ENCODE results near the gene PRR23E.

DNA sequence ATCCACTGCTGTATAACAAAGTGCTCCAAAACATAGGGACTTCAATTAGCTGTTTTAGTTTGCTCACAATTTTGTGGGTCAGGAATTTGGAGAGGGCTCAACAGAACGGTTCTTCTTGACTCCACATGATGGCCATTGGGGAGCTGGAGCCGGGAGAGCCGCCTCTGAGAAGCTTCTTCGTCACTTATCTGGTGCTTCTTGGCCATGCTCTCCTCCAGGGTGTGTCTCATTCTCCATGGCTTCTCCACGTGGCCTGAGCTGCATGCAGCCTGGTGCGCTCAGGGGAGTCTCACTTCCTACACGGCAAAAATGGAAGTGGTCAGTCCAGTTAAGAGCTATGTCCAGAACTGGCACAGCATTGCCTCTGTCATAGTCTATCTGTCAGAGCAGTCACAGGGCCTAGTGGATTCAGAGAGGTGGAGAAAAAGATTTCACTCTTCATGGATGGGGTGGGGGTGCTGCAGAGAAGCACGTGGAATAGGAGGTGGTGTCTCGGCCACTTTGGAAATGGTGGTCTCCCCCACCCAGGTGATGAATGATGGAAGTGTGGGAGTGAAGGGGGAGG, 26.3 kb upstream of the PRR23E start:
- TF ChIP-seq, protein P1, sequence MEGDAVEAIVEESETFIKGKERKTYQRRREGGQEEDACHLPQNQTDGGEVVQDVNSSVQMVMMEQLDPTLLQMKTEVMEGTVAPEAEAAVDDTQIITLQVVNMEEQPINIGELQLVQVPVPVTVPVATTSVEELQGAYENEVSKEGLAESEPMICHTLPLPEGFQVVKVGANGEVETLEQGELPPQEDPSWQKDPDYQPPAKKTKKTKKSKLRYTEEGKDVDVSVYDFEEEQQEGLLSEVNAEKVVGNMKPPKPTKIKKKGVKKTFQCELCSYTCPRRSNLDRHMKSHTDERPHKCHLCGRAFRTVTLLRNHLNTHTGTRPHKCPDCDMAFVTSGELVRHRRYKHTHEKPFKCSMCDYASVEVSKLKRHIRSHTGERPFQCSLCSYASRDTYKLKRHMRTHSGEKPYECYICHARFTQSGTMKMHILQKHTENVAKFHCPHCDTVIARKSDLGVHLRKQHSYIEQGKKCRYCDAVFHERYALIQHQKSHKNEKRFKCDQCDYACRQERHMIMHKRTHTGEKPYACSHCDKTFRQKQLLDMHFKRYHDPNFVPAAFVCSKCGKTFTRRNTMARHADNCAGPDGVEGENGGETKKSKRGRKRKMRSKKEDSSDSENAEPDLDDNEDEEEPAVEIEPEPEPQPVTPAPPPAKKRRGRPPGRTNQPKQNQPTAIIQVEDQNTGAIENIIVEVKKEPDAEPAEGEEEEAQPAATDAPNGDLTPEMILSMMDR (IDR thresholded peaks at IDR 0.05; ENCODE audit: poor library complexity, severe bottlenecking), result no peak
- TF ChIP-seq POLR2AphosphoS5 (IDR thresholded peaks at IDR 0.05) (no peak), MXI1 (conservative IDR thresholded peaks at IDR 0.05; ENCODE audit: poor library complexity, severe bottlenecking) (no peak), RAD21 (conservative IDR thresholded peaks at IDR 0.05) (no peak)
